Tibial artery (tissue), 4 donors: ENCODE data around the gene ABR.

Experiments
- DNase-seq, 2 donors: peaks; one replicate each; pipeline ENCODE4 v3.0.0-alpha.2; 2019
- H3K27ac ChIP-seq, 2 donors: fragments of 200-600 bp; sonication (generic) in 1 of 2; 1 replicate in 1 of 2; 2 replicates in 1 of 2; pipeline ENCODE4 v1.5.1; 2018 to 2019; ENCODE audit warnings: mild to moderate bottlenecking in 1 of 2
- H3K27me3 ChIP-seq, 2 donors: fragments of 200-600 bp; sonication (generic) in 1 of 2; one replicate each; pipeline versions ENCODE4 v1.5.1 to v1.6.0; 2016 to 2019
- H3K36me3 ChIP-seq, 3 donors: fragments of 200-600 bp; sonication (generic) in 2 of 3; one replicate each; pipeline ENCODE4 v1.5.1; 2016 to 2019; ENCODE audit warnings: mild to moderate bottlenecking in 2 of 3
- H3K4me1 ChIP-seq, 4 donors: fragments of 200-600 bp; sonication (generic) in 2 of 4; 1 replicate in 3 of 4; 2 replicates in 1 of 4; pipeline ENCODE4 v1.5.1; 2016 to 2019
- H3K4me3 ChIP-seq, 2 donors: fragments of 200-600 bp; sonication (generic) in 1 of 2; 1 replicate in 1 of 2; 2 replicates in 1 of 2; pipeline ENCODE4 v1.5.1; 2018 to 2019; ENCODE audit warnings: mild to moderate bottlenecking in 2 of 2
- H3K9me3 ChIP-seq, 3 donors: fragments of 200-600 bp; sonication (generic) in 1 of 3; one replicate each; pipeline ENCODE4 v1.5.1; 2016 to 2019
- CTCF ChIP-seq, 2 experiments: fragments of 200-600 bp in 1 of 2; fragments of 450-650 bp in 1 of 2; IDR thresholded peaks; one replicate each; pipeline ENCODE4 v1.5.1; 2017 to 2019; ENCODE audit warnings: antibody characterized with exemption in 2 of 2, mild to moderate bottlenecking in 1 of 2, moderate library complexity in 1 of 2
- intact Hi-C: fragments of 100-400 bp; cut with DNase I; formaldehyde crosslinking; loops from one replicate; pipeline ENCODE4 v1.15.0; 2023; ENCODE audit warnings: low total_unique reads

Gene ABR

GRCh38 chr17:1226308-1226707 is 46.5 kb upstream of the ABR start:
- H3K9me3 ChIP-seq = no peaks in the 10 kb centered on the region
- H3K4me1 ChIP-seq = peaks cover 0 to 24% (median 22%) of the 10 kb centered on the region in 4 donors
- TF ChIP-seq CTCF (IDR thresholded peaks at IDR 0.05) = no peak
- no peak overlapping the region for H3K4me3 ChIP-seq
- no peak for DNase-seq
- no peak overlapping the region for H3K27ac ChIP-seq
- peaks cover 0 to 56% of the 10 kb centered on the region in 2 donors for H3K27me3 ChIP-seq
- H3K36me3 ChIP-seq = no peaks in the 10 kb centered on the region
- intact Hi-C loops = no loop called here

- Histone ChIP-seq H3K4me3 (no peak overlapping the region), H3K9me3 (no peaks in the 10 kb centered on the region), H3K27me3 (peaks cover 0 to 40% of the 10 kb centered on the region in 2 donors), H3K36me3 (no peaks in the 10 kb centered on the region), H3K27ac (no peak overlapping the region), H3K4me1 (peaks cover 0 to 13% (median 10%) of the 10 kb centered on the region in 4 donors)
- no peak for DNase-seq
- no peak for TF ChIP-seq CTCF (IDR thresholded peaks at IDR 0.05)
- intact Hi-C loops = no loop called here
Measured at GRCh38 chr17:1224330-1224729, 44.5 kb upstream of the ABR start.

GRCh38 chr17:1223662-1224061 is 43.9 kb upstream of the ABR start:
- DNase-seq = no peak
- Histone ChIP-seq H3K27ac (no peak overlapping the region), H3K4me3 (no peak overlapping the region), H3K4me1 (peaks cover 0 to 6% (median 4%) of the 10 kb centered on the region in 4 donors), H3K36me3 (no peaks in the 10 kb centered on the region), H3K27me3 (peaks cover 0 to 34% of the 10 kb centered on the region in 2 donors), H3K9me3 (no peaks in the 10 kb centered on the region)
- intact Hi-C loops = no loop called here
- TF ChIP-seq CTCF (IDR thresholded peaks at IDR 0.05) = no peak

GRCh38 chr17:1222321-1222720 is 42.5 kb upstream of the ABR start:
- TF ChIP-seq CTCF (IDR thresholded peaks at IDR 0.05) = no peak
- intact Hi-C loops = no loop called here

GRCh38 chr17:1221209-1221608 is 41.4 kb upstream of the ABR start:
- H3K4me3 ChIP-seq = no peak overlapping the region
- no peaks in the 10 kb centered on the region for H3K4me1 ChIP-seq
- H3K27me3 ChIP-seq = peaks cover 0 to 23% of the 10 kb centered on the region in 2 donors
- H3K9me3 ChIP-seq = no peaks in the 10 kb centered on the region
- no peak for TF ChIP-seq CTCF (IDR thresholded peaks at IDR 0.05)
- no peak overlapping the region for H3K27ac ChIP-seq
- DNase-seq = no peak
- intact Hi-C loops = no loop called here
- H3K36me3 ChIP-seq = no peaks in the 10 kb centered on the region

More at GRCh38 chr17:1222321-1222720, 42.5 kb upstream of the ABR start:
- DNase-seq = no peak
- no peaks in the 10 kb centered on the region for H3K4me1 ChIP-seq
- H3K27me3 ChIP-seq = peaks cover 0 to 22% of the 10 kb centered on the region in 2 donors
- no peak overlapping the region for H3K27ac ChIP-seq
- H3K9me3 ChIP-seq = no peaks in the 10 kb centered on the region
- H3K4me3 ChIP-seq = no peak overlapping the region
- no peaks in the 10 kb centered on the region for H3K36me3 ChIP-seq

- Histone ChIP-seq H3K36me3 (no peaks in the 10 kb centered on the region), H3K4me1 (no peaks in the 10 kb centered on the region), H3K27ac (no peak overlapping the region), H3K4me3 (no peak overlapping the region), H3K27me3 (peaks cover 0 to 23% of the 10 kb centered on the region in 2 donors), H3K9me3 (no peaks in the 10 kb centered on the region)
- no peak for DNase-seq
- TF ChIP-seq CTCF (IDR thresholded peaks at IDR 0.05) = no peak
- intact Hi-C loops = no loop called here
Measured at GRCh38 chr17:1220346-1220745, 40.6 kb upstream of the ABR start.
